ENCODE data around the gene RPL5. TPM values are rescaled to one million over a fixed set of nuclear protein-coding genes. Genes with fewer than 3 reads are reported as not detected.

RPL5 gene
- total and polyA plus RNA-seq, 2 of the 4 experiments (the other 2 are of a cell fraction), result 1,406 to 1,679 TPM

GRCh38 chr1:92858564-92859399, 26.9 kb downstream of the RPL5 start:
- Histone ChIP-seq H4K8ac (ENCODE audit: low read depth in 2 of 2, low read length in 2 of 2) (no peak overlapping the region), H3K4ac (ENCODE audit: low read depth, low read length) (no peak overlapping the region), H3K4me1 (ENCODE audit: control insufficient read depth, insufficient read depth, low read length) (no peaks in the 10 kb centered on the region), H3K9me1 (ENCODE audit: insufficient read depth, low read length) (no peaks in the 10 kb centered on the region), H3K36me3 (ENCODE audit: control insufficient read depth, insufficient read depth, low read length) (no peaks in the 10 kb centered on the region), H2BK120ac (ENCODE audit: low read depth, low read length) (no peak overlapping the region), H3K4me2 (ENCODE audit: low read depth, low read length) (no peak overlapping the region), H2AK9ac (replicated peaks; ENCODE audit: low read depth, low read length, poor library complexity) (no peak overlapping the region), H3K23ac (ENCODE audit: low read depth, low read length) (no peak overlapping the region), H3K27ac (ENCODE audit: insufficient read depth, low read length) (no peak overlapping the region), H2BK5ac (ENCODE audit: low read depth, low read length, poor library complexity, severe bottlenecking) (no peak overlapping the region), H2AK5ac (ENCODE audit: low read depth, low read length) (peak overlapping the region; percentile 44; the same call in 1 of the 2 replicates), H3K18ac (ENCODE audit: low read depth, low read length) (no peak overlapping the region), H3K4me3 (ENCODE audit: insufficient read depth, low read depth, low read length) (no peak overlapping the region), H4K5ac (ENCODE audit: low read depth, low read length) (no peak overlapping the region), H4K20me1 (ENCODE audit: insufficient read depth, low read length) (no peaks in the 10 kb centered on the region), H3K9ac (ENCODE audit: low read depth, low read length) (no peak overlapping the region), H3K79me1 (ENCODE audit: low read depth in 1 of 2, low read length in 2 of 2) (no peaks in the 10 kb centered on the region; a peak in 1 of 4 replicates), H2BK15ac (ENCODE audit: low read depth, low read length) (no peak overlapping the region), H3K56ac (ENCODE audit: extremely low read depth, insufficient read depth, low read length) (no peak overlapping the region), H3K27me3 (ENCODE audit: control insufficient read depth, insufficient read depth, low read length) (no peaks in the 10 kb centered on the region), H3K9me3 (ENCODE audit: control insufficient read depth, insufficient read depth, low read length) (no peaks in the 10 kb centered on the region; the same call in 1 of the 2 replicates), H2AFZ (replicated peaks; ENCODE audit: low read length, poor library complexity) (no peak overlapping the region), H2BK20ac (ENCODE audit: low read depth, low read length) (peak overlapping the region; percentile 32; the same call in 1 of the 2 replicates), H4K91ac (ENCODE audit: insufficient read depth, low read depth, low read length) (no peak overlapping the region), H3K14ac (replicated peaks; ENCODE audit: low read depth, low read length) (no peak overlapping the region)
- WGBS, 2 experiments (ENCODE audit: extremely low coverage in 2 of 2, insufficient read length in 1 of 2), result 76 to 100% methylated on average over 5 to 7 of the region's 13 CpGs
- TF ChIP-seq MAFK (IDR thresholded peaks at IDR 0.05; ENCODE audit: low read depth, low read length) (0 out of 2 replicates have a peak, but pooled peaks have one; percentile 22), RAD21 (IDR thresholded peaks at IDR 0.05; ENCODE audit: low read length) (peak; percentile 97), CTCF (conservative IDR thresholded peaks at IDR 0.05; ENCODE audit: low read depth, low read length) (peak; percentile 100), RFX5 (IDR thresholded peaks at IDR 0.05; ENCODE audit: low read depth, low read length) (no peak), SMC3 (IDR thresholded peaks at IDR 0.05; ENCODE audit: low read depth, low read length) (peak; percentile 99), CEBPB (IDR thresholded peaks at IDR 0.05; ENCODE audit: low read depth, low read length) (peak; percentile 20; the same call in 1 of the 2 replicates)
- intact Hi-C loops (cut with micrococcal nuclease), result loop anchor here (1.0 kb wide), 3 partner anchors 102 to 204 kb away; no protein-coding TSS in a partner anchor
- DNase-seq (peak; percentile 85), ATAC-seq (ENCODE audit: low read depth) (peak; percentile 94)
- dilution Hi-C loops (cut with HindIII; ENCODE audit: low sequenced_read_pairs, unreplicated experiment), result no loop called here
- in situ Hi-C loops (cut with MboI; ENCODE audit: low sequenced_read_pairs), result no loop called here
- BruUV-seq (replicated peaks), result no TSS peak
- POLR2A ChIA-PET (ENCODE audit: unreplicated experiment), result interaction anchor here (0.7 kb wide), 1 partner anchor 301 kb away, joined by 3 read pairs; no protein-coding TSS in a partner anchor
- CTCF ChIA-PET, result interaction anchor here (0.6 to 2.8 kb wide), 14 partner anchors 10 to 946 kb away, joined by 3 to 29 read pairs (median 4); partner anchors contain the start of gene DIPK1A

Measured in IMR-90 (cell line).